H1 (cell line): Measurements from ENCODE around the gene EFHC1.

ENCODE experiments used
- JUND ChIP-seq: IDR thresholded peaks from 2 replicates; pipeline ENCODE4 v1.6.1; 2011; ENCODE audit warnings: mild to moderate bottlenecking, improper control_type of control experiment, low read length
- PHF8 ChIP-seq: fragments of 200-600 bp; sonication (generic); conservative IDR thresholded peaks from 2 replicates; pipeline ENCODE4 v1.7.1; 2012; ENCODE audit warnings: low read depth, mild to moderate bottlenecking, inconsistent platforms, low read length, moderate library complexity
- POLR2A ChIP-seq, 2 experiments: IDR thresholded peaks; 1 replicate in 1 of 2; 2 replicates in 1 of 2; pipeline ENCODE4 v1.6.1; 2011; ENCODE audit warnings: low read depth in 2 of 2, low read length in 2 of 2, mild to moderate bottlenecking in 2 of 2; ENCODE audit errors: control extremely low read depth in 1 of 2
- RXRA ChIP-seq: IDR thresholded peaks from 2 replicates; pipeline ENCODE4 v1.6.1; 2011; ENCODE audit warnings: low read depth, mild to moderate bottlenecking, low read length, moderate library complexity; ENCODE audit not compliant: insufficient read depth
- SIN3A ChIP-seq, 2 experiments: IDR thresholded peaks in 1 of 2; conservative IDR thresholded peaks in 1 of 2; 2 replicates each; pipeline ENCODE4 v1.6.1; 2011 to 2012; ENCODE audit warnings: low read length in 2 of 2, improper control_type of control experiment in 1 of 2, low read depth in 1 of 2, mild to moderate bottlenecking in 1 of 2
- SUZ12 ChIP-seq: fragments of 200-600 bp; sonication (generic); IDR thresholded peaks from 2 replicates; pipeline ENCODE4 v1.6.1; 2012; ENCODE audit warnings: mild to moderate bottlenecking, inconsistent platforms, low read length, moderate library complexity, mixed read lengths
- ZNF274 ChIP-seq: IDR thresholded peaks from 2 replicates; pipeline ENCODE4 v1.7.0; 2012; ENCODE audit warnings: low read length, borderline replicate concordance; ENCODE audit errors: extremely low read depth
- TF ChIP-seq, protein P1 (sequence below), 3 experiments: IDR thresholded peaks; 1 replicate in 2 of 3; 2 replicates in 1 of 3; pipeline versions ENCODE4 v1.5.1 to v1.6.1; 2011; ENCODE audit warnings: low read length in 3 of 3, mild to moderate bottlenecking in 3 of 3, inconsistent platforms in 2 of 3, low read depth in 1 of 3, moderate library complexity in 1 of 3; ENCODE audit not compliant: insufficient read depth in 1 of 3; ENCODE audit errors: control extremely low read depth in 1 of 3

DNA sequence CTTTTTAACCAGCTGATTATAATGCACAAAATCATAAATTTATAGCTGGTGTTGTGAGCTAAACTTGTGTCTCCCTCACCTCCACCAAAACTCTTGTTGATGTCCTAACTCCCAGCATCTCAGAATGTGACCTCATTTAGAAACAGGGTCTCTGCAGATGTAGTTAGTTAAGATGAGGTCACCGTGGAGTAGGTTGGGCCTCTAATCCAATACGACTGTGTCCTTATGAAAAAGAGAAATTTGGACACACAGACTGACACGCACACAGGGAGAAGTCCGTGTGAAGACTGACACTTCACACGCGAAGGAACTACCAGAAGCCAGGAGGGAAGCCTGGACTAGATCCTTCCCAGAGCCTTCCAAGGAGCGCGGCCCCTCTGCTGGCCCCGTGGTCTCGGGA, 110.2 kb downstream of the EFHC1 start:
- TF ChIP-seq RXRA: no peak
- TF ChIP-seq SIN3A (conservative IDR thresholded peaks at IDR 0.05 in 1 of 2, IDR thresholded peaks at IDR 0.05 in 1 of 2; ENCODE audit: low read depth in 1 of 2, low read length in 2 of 2): no peak
- TF ChIP-seq, protein P1, sequence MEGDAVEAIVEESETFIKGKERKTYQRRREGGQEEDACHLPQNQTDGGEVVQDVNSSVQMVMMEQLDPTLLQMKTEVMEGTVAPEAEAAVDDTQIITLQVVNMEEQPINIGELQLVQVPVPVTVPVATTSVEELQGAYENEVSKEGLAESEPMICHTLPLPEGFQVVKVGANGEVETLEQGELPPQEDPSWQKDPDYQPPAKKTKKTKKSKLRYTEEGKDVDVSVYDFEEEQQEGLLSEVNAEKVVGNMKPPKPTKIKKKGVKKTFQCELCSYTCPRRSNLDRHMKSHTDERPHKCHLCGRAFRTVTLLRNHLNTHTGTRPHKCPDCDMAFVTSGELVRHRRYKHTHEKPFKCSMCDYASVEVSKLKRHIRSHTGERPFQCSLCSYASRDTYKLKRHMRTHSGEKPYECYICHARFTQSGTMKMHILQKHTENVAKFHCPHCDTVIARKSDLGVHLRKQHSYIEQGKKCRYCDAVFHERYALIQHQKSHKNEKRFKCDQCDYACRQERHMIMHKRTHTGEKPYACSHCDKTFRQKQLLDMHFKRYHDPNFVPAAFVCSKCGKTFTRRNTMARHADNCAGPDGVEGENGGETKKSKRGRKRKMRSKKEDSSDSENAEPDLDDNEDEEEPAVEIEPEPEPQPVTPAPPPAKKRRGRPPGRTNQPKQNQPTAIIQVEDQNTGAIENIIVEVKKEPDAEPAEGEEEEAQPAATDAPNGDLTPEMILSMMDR (IDR thresholded peaks at IDR 0.05; ENCODE audit: control extremely low read depth in 1 of 3, insufficient read depth in 1 of 3, low read depth in 1 of 3, low read length in 3 of 3): no peak
- no peak for TF ChIP-seq PHF8
- no peak for TF ChIP-seq SUZ12
- TF ChIP-seq POLR2A (IDR thresholded peaks at IDR 0.05; ENCODE audit: control extremely low read depth in 1 of 2, low read depth in 2 of 2, low read length in 2 of 2): no peak
- TF ChIP-seq ZNF274: no peak
- TF ChIP-seq JUND: no peak
